HepG2 (cell line): Measurements from ENCODE around the gene FAM110D. TPM values are rescaled to one million over a fixed set of nuclear protein-coding genes. Genes with fewer than 3 reads are reported as not detected.

Experiments
- ERF ChIP-seq: IDR thresholded peaks from 2 replicates; pipeline ENCODE4 v1.6.1; 2018; ENCODE audit warnings: missing biosample characterization, missing genetic modification reagents
- FOSL1 ChIP-seq: sonication (generic); formaldehyde crosslinking; IDR thresholded peaks from 2 replicates; pipeline ENCODE4 v1.9.0; 2021; ENCODE audit warnings: missing genetic modification reagents, borderline replicate concordance
- HIVEP1 ChIP-seq: sonication (generic); formaldehyde crosslinking; IDR thresholded peaks from 2 replicates; pipeline ENCODE4 v1.4.0; 2020; ENCODE audit warnings: mild to moderate bottlenecking, missing genetic modification reagents
- ISL2 ChIP-seq: sonication (generic); formaldehyde crosslinking; IDR thresholded peaks from 2 replicates; pipeline ENCODE4 v1.5.0; 2020; ENCODE audit warnings: missing genetic modification reagents
- MED13 ChIP-seq: sonication (generic); formaldehyde crosslinking; IDR thresholded peaks from 2 replicates; pipeline ENCODE4 v1.5.0; 2020; ENCODE audit warnings: missing genetic modification reagents
- MTA3 ChIP-seq: sonication (generic); formaldehyde crosslinking; IDR thresholded peaks from 2 replicates; pipeline ENCODE4 v1.4.0; 2020; ENCODE audit warnings: missing genetic modification reagents
- NFYB ChIP-seq: sonication (generic); formaldehyde crosslinking; IDR thresholded peaks from 2 replicates; pipeline ENCODE4 v1.4.0; 2020; ENCODE audit warnings: missing genetic modification reagents
- TAF1 ChIP-seq: sonication (generic); formaldehyde crosslinking; IDR thresholded peaks from 2 replicates; pipeline ENCODE4 v1.4.0; 2020; ENCODE audit warnings: missing genetic modification reagents
- TARDBP ChIP-seq: sonication (generic); formaldehyde crosslinking; IDR thresholded peaks from 2 replicates; pipeline ENCODE4 v1.8.0; 2022; ENCODE audit warnings: mild to moderate bottlenecking, missing genetic modification reagents
- ZFX ChIP-seq: sonication (generic); formaldehyde crosslinking; IDR thresholded peaks from 2 replicates; pipeline ENCODE4 v1.4.0; 2020; ENCODE audit warnings: mild to moderate bottlenecking, low read depth, missing genetic modification reagents, moderate library complexity
- ZMYM4 ChIP-seq: sonication (generic); formaldehyde crosslinking; IDR thresholded peaks from 2 replicates; pipeline ENCODE4 v1.8.1; 2023; ENCODE audit warnings: mild to moderate bottlenecking, missing genetic modification reagents
- ZNF10 ChIP-seq: sonication (generic); formaldehyde crosslinking; IDR thresholded peaks from 2 replicates; pipeline ENCODE4 v1.4.0; 2020; ENCODE audit warnings: mild to moderate bottlenecking, low read depth, missing genetic modification reagents, borderline replicate concordance
- ZNF350 ChIP-seq: sonication (generic); formaldehyde crosslinking; IDR thresholded peaks from 2 replicates; pipeline ENCODE4 v1.4.0; 2020; ENCODE audit warnings: mild to moderate bottlenecking, low read depth, missing genetic modification reagents, borderline replicate concordance
- ZNF451 ChIP-seq: sonication (generic); formaldehyde crosslinking; IDR thresholded peaks from 2 replicates; pipeline ENCODE4 v1.5.0; 2020; ENCODE audit warnings: mild to moderate bottlenecking, missing genetic modification reagents
- ZNF550 ChIP-seq: sonication (generic); formaldehyde crosslinking; IDR thresholded peaks from 2 replicates; pipeline ENCODE4 v1.4.0; 2020; ENCODE audit warnings: mild to moderate bottlenecking, missing genetic modification reagents, borderline replicate concordance
- ZNF614 ChIP-seq: IDR thresholded peaks from 2 replicates; pipeline ENCODE4 v1.6.1; 2018; ENCODE audit warnings: missing biosample characterization, missing genetic modification reagents, inconsistent platforms, borderline replicate concordance
- ZNF691 ChIP-seq: sonication (generic); formaldehyde crosslinking; IDR thresholded peaks from 2 replicates; pipeline ENCODE4 v1.4.0; 2020; ENCODE audit warnings: missing genetic modification reagents, low read depth, mild to moderate bottlenecking, borderline replicate concordance
- ZNF703 ChIP-seq: sonication (generic); formaldehyde crosslinking; IDR thresholded peaks from 2 replicates; pipeline ENCODE4 v1.5.1; 2020; ENCODE audit warnings: missing genetic modification reagents, mild to moderate bottlenecking, moderate library complexity, borderline replicate concordance
- ZNF740 ChIP-seq: sonication (generic); formaldehyde crosslinking; IDR thresholded peaks from 2 replicates; pipeline ENCODE4 v1.4.0; 2020; ENCODE audit warnings: missing genetic modification reagents
- ZXDC ChIP-seq: sonication (generic); formaldehyde crosslinking; IDR thresholded peaks from 2 replicates; pipeline ENCODE4 v1.5.0; 2020; ENCODE audit warnings: mild to moderate bottlenecking, missing genetic modification reagents
- polyA plus RNA-seq, 8 experiments: library from polyadenylated mRNA; depleted of rRNA in 3 of 8; stranded (reverse) in 7 of 8; unstranded in 1 of 8; fragments of >200 nt; fragmentation: Illumina TruSeq in 4 of 8; extraction: Trizol in 4 of 8; gene quantifications; 2 replicates each; pipeline versions ENCODE4 v1.2.1 to v1.2.3, GENCODE V29; 2011 to 2016; ENCODE audit warnings: low read depth in 4 of 8, missing spikeins in 1 of 8, mixed read lengths in 1 of 8; ENCODE audit not compliant: insufficient read depth in 1 of 8
- total RNA-seq, 5 experiments: library from RNA; depleted of rRNA; stranded (reverse); fragments of >200 nt; fragmentation: Illumina TruSeq; extraction: Trizol; gene quantifications; 2 replicates each; pipeline ENCODE4 v1.2.3, GENCODE V29; 2016; ENCODE audit warnings: low read depth in 1 of 5
- TF ChIP-seq, protein P1 (sequence below): sonication (generic); formaldehyde crosslinking; IDR thresholded peaks from 2 replicates; pipeline ENCODE4 v1.5.0; 2020; ENCODE audit warnings: mild to moderate bottlenecking, missing genetic modification reagents, borderline replicate concordance

The FAM110D gene
- total and polyA plus RNA-seq, 2 of the 13 experiments (the other 11 are each of a cell fraction or from before 2014, with no cell fraction given) = not detected

DNA sequence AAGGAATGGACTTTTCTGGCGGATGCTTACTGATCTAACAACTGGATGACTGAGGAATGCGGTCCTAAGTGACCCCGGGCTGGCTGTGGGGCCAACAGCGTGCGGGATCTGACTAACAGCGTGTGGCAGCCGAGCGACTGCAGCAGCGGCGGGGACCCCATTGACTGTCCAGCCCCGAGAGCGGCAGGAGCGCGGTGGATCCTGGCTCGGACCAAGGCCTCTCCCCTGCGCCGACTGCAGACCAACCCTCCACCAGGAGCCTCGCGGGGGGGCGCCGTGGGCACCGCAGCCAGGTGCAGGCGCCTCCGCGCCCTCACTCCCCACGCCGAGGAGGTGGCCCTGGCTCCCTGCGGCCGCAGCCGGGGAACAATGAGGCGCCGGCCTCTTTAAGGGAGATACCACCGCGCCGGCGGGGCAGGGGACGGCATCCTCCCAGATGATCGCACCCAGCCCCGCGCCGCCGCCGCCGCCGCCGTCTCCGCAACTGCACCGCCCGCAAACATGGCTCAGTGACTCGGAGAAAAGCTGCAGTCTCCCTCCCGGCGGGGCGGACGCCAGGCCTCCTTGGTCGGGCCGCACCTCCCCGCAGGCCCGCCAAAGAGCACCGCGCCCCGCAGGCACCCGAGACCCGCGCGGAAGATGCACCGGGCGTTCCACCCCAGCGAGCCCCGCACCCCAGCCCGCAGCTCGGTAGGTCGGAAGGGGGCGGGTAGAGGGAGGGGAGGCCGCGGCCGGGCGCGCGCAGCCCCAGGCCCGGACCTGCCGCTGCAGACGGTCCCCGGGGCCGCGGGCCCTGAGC is 47.9 kb upstream of the FAM110D start (continued):
- TF ChIP-seq, protein P1, sequence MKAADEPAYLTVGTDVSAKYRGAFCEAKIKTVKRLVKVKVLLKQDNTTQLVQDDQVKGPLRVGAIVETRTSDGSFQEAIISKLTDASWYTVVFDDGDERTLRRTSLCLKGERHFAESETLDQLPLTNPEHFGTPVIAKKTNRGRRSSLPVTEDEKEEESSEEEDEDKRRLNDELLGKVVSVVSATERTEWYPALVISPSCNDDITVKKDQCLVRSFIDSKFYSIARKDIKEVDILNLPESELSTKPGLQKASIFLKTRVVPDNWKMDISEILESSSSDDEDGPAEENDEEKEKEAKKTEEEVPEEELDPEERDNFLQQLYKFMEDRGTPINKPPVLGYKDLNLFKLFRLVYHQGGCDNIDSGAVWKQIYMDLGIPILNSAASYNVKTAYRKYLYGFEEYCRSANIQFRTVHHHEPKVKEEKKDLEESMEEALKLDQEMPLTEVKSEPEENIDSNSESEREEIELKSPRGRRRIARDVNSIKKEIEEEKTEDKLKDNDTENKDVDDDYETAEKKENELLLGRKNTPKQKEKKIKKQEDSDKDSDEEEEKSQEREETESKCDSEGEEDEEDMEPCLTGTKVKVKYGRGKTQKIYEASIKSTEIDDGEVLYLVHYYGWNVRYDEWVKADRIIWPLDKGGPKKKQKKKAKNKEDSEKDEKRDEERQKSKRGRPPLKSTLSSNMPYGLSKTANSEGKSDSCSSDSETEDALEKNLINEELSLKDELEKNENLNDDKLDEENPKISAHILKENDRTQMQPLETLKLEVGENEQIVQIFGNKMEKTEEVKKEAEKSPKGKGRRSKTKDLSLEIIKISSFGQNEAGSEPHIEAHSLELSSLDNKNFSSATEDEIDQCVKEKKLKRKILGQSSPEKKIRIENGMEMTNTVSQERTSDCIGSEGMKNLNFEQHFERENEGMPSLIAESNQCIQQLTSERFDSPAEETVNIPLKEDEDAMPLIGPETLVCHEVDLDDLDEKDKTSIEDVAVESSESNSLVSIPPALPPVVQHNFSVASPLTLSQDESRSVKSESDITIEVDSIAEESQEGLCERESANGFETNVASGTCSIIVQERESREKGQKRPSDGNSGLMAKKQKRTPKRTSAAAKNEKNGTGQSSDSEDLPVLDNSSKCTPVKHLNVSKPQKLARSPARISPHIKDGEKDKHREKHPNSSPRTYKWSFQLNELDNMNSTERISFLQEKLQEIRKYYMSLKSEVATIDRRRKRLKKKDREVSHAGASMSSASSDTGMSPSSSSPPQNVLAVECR (CRISPR knock-in tag) = no peak
- 0 out of 2 replicates have a peak, but pooled peaks have one; percentile 30 for TF ChIP-seq ERF
- TF ChIP-seq TAF1 (CRISPR knock-in tag) = peak; percentile 73
- no peak for TF ChIP-seq ZNF550 (CRISPR knock-in tag)
- TF ChIP-seq HIVEP1 (CRISPR knock-in tag) = peak; percentile 16; the same call in 1 of the 2 replicates
- 0 out of 2 replicates have a peak, but pooled peaks have one; percentile 36 for TF ChIP-seq ISL2 (CRISPR knock-in tag)
- TF ChIP-seq ZNF614 = peak; percentile 47; the same call in 1 of the 2 replicates
- TF ChIP-seq ZNF350 (CRISPR knock-in tag) = no peak
- no peak for TF ChIP-seq ZNF703 (CRISPR knock-in tag)
- TF ChIP-seq ZNF740 = peak; percentile 64
- TF ChIP-seq FOSL1 (CRISPR knock-in tag) = no peak
- peak; percentile 30; the same call in 1 of the 2 replicates for TF ChIP-seq ZNF451 (CRISPR knock-in tag)
- TF ChIP-seq ZFX = peak; percentile 36; the same call in 1 of the 2 replicates
- TF ChIP-seq ZMYM4 = peak; percentile 6; the same call in 1 of the 2 replicates
- TF ChIP-seq ZNF10 (CRISPR knock-in tag) = no peak
- TF ChIP-seq NFYB (CRISPR knock-in tag) = no peak
- TF ChIP-seq TARDBP (CRISPR knock-in tag) = no peak
- no peak for TF ChIP-seq ZNF691 (CRISPR knock-in tag)
- TF ChIP-seq MTA3 = no peak
- 0 out of 2 replicates have a peak, but pooled peaks have one; percentile 26 for TF ChIP-seq MED13
- TF ChIP-seq ZXDC (CRISPR knock-in tag) = no peak
